ENCODE measurements around the gene STX1A. TPM values are rescaled to one million over a fixed set of nuclear protein-coding genes. Genes with fewer than 3 reads are reported as not detected.

The STX1A gene
- total and polyA plus RNA-seq, 2 of the 8 experiments (the other 6 are each of a cell fraction or from before 2014, with no cell fraction given) = 13.5 to 17.5 TPM

GRCh38 chr7:73727952-73728351 is 8.5 kb upstream of the STX1A start:
- Histone ChIP-seq H3K79me2 (ENCODE audit: control insufficient read depth in 1 of 2, insufficient read depth in 2 of 2, low read length in 2 of 2) (no peaks in the 10 kb centered on the region), H3K27me3 (replicated peaks in 1 of 4; ENCODE audit: control insufficient read depth in 3 of 4, extremely low read depth in 1 of 4, insufficient read depth in 3 of 4, low read length in 3 of 4) (no peaks in the 10 kb centered on the region), H3K56ac (replicated peaks; ENCODE audit: insufficient read length, low read depth, low read length) (no peak overlapping the region), H3K27ac (ENCODE audit: low read depth, low read length) (no peak overlapping the region), H3K4me1 (replicated peaks in 1 of 4; ENCODE audit: control insufficient read depth in 3 of 4, insufficient read depth in 4 of 4, low read length in 3 of 4) (no peaks in the 10 kb centered on the region), H2BK15ac (ENCODE audit: low read length) (no peak overlapping the region), H2BK120ac (replicated peaks; ENCODE audit: low read depth, low read length) (no peak overlapping the region), H3K9me3 (ENCODE audit: insufficient read depth in 2 of 2, low read depth in 1 of 2, low read length in 1 of 2) (no peaks in the 10 kb centered on the region), H4K8ac (ENCODE audit: extremely low read depth, insufficient read depth, low read length) (no peak overlapping the region), H3K4me2 (ENCODE audit: insufficient read depth in 1 of 2, low read depth in 2 of 2, low read length in 2 of 2) (no peak overlapping the region), H3K14ac (ENCODE audit: insufficient read length) (no peak overlapping the region), H3K36me3 (ENCODE audit: control insufficient read depth in 2 of 4, insufficient read depth in 4 of 4, low read length in 3 of 4) (no peaks in the 10 kb centered on the region), H4K91ac (replicated peaks; ENCODE audit: insufficient read length, low read length) (no peak overlapping the region), H3K9ac (replicated peaks in 1 of 4; ENCODE audit: extremely low read depth in 1 of 4, low read depth in 3 of 4, low read length in 3 of 4) (no peak overlapping the region), H2AK5ac (ENCODE audit: low read depth, low read length) (no peak overlapping the region), H2AFZ (ENCODE audit: low read length) (no peak overlapping the region), H3K23me2 (ENCODE audit: low read depth, low read length) (peaks cover 3% of the 10 kb centered on the region; the same call in 1 of the 2 replicates), H3K23ac (ENCODE audit: insufficient read length) (no peak overlapping the region), H3K4me3 (ENCODE audit: extremely low read depth in 1 of 4, insufficient read depth in 2 of 4, low read depth in 3 of 4, low read length in 4 of 4) (no peak overlapping the region), H2BK5ac (ENCODE audit: low read depth, low read length) (no peak overlapping the region), H3K4ac (replicated peaks; ENCODE audit: insufficient read length, low read depth, low read length) (no peak overlapping the region), H2BK12ac (ENCODE audit: low read depth, low read length) (no peak overlapping the region), H3K79me1 (ENCODE audit: low read depth, low read length) (no peaks in the 10 kb centered on the region), H4K5ac (ENCODE audit: insufficient read length, low read depth, low read length) (no peak overlapping the region), H4K20me1 (replicated peaks in 1 of 2; ENCODE audit: control insufficient read depth in 1 of 2, insufficient read depth in 2 of 2, low read length in 2 of 2) (peaks cover 0 to 3% of the 10 kb centered on the region in 2 experiments), H2BK20ac (ENCODE audit: low read length) (no peak overlapping the region), H3K18ac (ENCODE audit: extremely low read depth, low read length) (no peak overlapping the region)
- ChIA-PET CTCF (ENCODE audit: partially characterized antibody) (interaction anchor here (0.8 to 2.1 kb wide), 8 partner anchors 17 to 127 kb away, joined by 3 to 16 read pairs (median 4); no protein-coding TSS in a partner anchor), POLR2A (ENCODE audit: partially characterized antibody) (interaction anchor here (0.6 kb wide), 1 partner anchor 92 kb away, joined by 4 read pairs; no protein-coding TSS in a partner anchor)
- no peak for DNase-seq (ENCODE audit: low read depth in 1 of 2, low spot score in 2 of 2)
- WGBS, 2 experiments (ENCODE audit: extremely low coverage in 1 of 2, insufficient coverage in 1 of 2, insufficient read length in 1 of 2, insufficient replicate concordance in 2 of 2, low coverage in 1 of 2, low lambda C conversion rate in 2 of 2, missing lambda C conversion rate in 1 of 2) = 64% methylated on average over 3 of the region's 3 CpGs; no CpG with 5 or more reads in 1 of the 2 experiments
- FAIRE-seq = no peak
- TF ChIP-seq NANOG (IDR thresholded peaks at IDR 0.05; ENCODE audit: insufficient read depth, low read depth, low read length, poor library complexity, severe bottlenecking) (no peak), RAD21 (IDR thresholded peaks at IDR 0.05 in 1 of 2, conservative IDR thresholded peaks at IDR 0.05 in 1 of 2; ENCODE audit: low read depth in 2 of 2, low read length in 2 of 2) (no peak), HDAC6 (IDR thresholded peaks at IDR 0.05; ENCODE audit: low read depth, low read length) (no peak), TAF7 (optimal IDR thresholded peaks at IDR 0.05; ENCODE audit: borderline replicate concordance, low read depth, low read length) (no peak)

All from H1 (cell line).